ENCODE data around the gene CEP126.

CEP126 gene

GRCh38 chr11:102014756-102015155 is 99.9 kb downstream of the CEP126 start:
- DNase-seq (ENCODE audit: low read depth) = no peak

- no peak for DNase-seq (ENCODE audit: low read depth)
Measured at GRCh38 chr11:102017026-102017425, 102.2 kb downstream of the CEP126 start.

GRCh38 chr11:102026217-102026616 is 111.4 kb downstream of the CEP126 start:
- DNase-seq (ENCODE audit: low read depth) = no peak

DNA sequence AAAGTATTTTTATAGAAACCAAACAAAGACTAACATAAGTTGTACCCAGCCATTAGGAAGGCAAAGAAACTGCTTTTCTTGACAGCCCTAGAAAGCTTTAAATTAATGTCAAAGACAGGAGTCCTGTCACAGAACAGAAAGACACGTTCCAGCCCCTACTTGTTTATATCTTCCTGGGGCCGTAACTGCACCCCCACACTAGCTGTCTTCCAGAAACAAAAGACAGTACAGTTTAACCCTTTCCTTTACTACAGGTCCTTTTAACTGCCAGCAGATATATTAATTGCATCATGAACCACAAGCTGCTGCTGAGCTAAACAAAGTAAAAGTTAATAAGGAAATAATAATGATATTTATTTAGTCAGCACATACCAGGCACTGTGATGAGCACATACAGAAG is 112.1 kb downstream of the CEP126 start:
- DNase-seq (ENCODE audit: low read depth) = no peak

GRCh38 chr11:102036757-102037156 is 121.9 kb downstream of the CEP126 start:
- DNase-seq (ENCODE audit: low read depth) = no peak

GRCh38 chr11:102046841-102047240 is 132.0 kb downstream of the CEP126 start:
- no peak for DNase-seq (ENCODE audit: low read depth)

DNA sequence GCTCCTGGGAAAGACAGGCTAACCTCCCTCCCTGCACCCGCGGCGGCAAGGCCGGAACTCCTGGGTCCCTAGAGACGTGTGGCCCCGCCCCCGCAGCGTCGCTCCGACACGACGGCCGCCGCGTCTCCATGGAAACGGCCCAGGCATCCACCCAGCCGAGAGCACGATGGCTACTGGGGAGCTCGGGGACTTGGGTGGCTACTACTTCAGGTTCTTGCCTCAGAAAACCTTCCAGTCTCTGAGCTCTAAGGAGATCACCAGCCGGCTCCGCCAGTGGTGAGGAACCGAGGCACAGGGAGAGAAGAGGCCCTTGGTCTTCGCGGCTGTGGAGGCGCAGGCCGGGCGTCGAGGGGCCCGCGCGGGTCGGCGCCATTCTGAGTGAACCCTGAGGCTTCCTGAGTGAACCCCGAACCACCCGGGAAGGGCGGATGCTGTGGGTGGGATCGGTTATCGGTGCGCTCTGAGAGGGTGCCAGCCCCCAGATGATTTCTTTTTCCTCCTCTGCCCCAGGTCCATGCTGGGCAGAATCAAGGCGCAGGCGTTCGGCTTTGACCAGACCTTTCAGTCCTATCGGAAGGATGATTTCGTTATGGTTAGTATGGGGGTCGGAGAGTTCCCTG is 132.6 kb downstream of the CEP126 start, which contains the start of gene CFAP300:
Gene CFAP300 (plus strand): TSS at position 133 of the 620 bp plus-strand sequence. CDS start 34 bp downstream, at position 167.
- peak; percentile 35 for DNase-seq (ENCODE audit: low read depth)
